HepG2 (cell line): Measurements from ENCODE around the gene SLC5A10. TPM values are rescaled to one million over a fixed set of nuclear protein-coding genes. Genes with fewer than 3 reads are reported as not detected.

ENCODE experiments used
- ATAC-seq: fragments of 200-7000 bp; cut with Tn5 transposase; 3 replicates; pipeline ENCODE4 v1.9.1; 2020; ENCODE audit warnings: mild to moderate bottlenecking, moderate library complexity
- BruUV-seq: library from RNA; stranded (reverse); fragments of 400-500 nt; replicated peaks from 2 replicates; lab custom pipeline; 2021; lab: Mats Ljungman, UMichigan
- CTCF ChIA-PET: fragments of 300-600 bp; formaldehyde crosslinking; extraction: SDS; loops from one replicate; lab custom pipeline; 2021; ENCODE audit warnings: low total read pairs, inconsistent platforms, low intra/inter-chr PET ratio; lab: Yijun Ruan, JAX
- POLR2A ChIA-PET: fragments of 350-600 bp; sonication (Branson Sonifier 250); formaldehyde crosslinking; loops from one replicate; lab custom pipeline; 2020; ENCODE audit warnings: antibody characterized with exemption, inconsistent platforms; lab: Yijun Ruan, JAX
- DNase-seq: peaks from one replicate; pipeline ENCODE4 v3.0.0-alpha.2; 2015; ENCODE audit warnings: low spot score
- FAIRE-seq: peaks from 3 replicates; lab custom pipeline; 2011; peaks lifted over from hg19 to GRCh38; lab: Jason Lieb, UNC
- H2AFZ ChIP-seq: one replicate; pipeline ENCODE4 v1.6.1; 2011; ENCODE audit warnings: low read length, inconsistent platforms
- H3K27ac ChIP-seq: fragments of 300-600 bp; 3 replicates; pipeline ENCODE4 v1.8.0; 2011; ENCODE audit warnings: mixed run types, mild to moderate bottlenecking, mixed read lengths, low read length, inconsistent platforms; ENCODE audit not compliant: insufficient read depth; ENCODE audit errors: extremely low read length
- H3K27me3 ChIP-seq, 2 experiments: fragments of 200-600 bp in 1 of 2; 2 replicates in 1 of 2; 3 replicates in 1 of 2; pipeline versions ENCODE4 v1.6.0 to v1.8.0; 2011; ENCODE audit warnings: low read length in 2 of 2, mild to moderate bottlenecking in 2 of 2, moderate library complexity in 2 of 2, inconsistent platforms in 1 of 2; ENCODE audit not compliant: insufficient read depth in 2 of 2, control insufficient read depth in 1 of 2
- H3K36me3 ChIP-seq, 2 experiments: fragments of 200-600 bp in 1 of 2; replicated peaks in 1 of 2; 2 replicates in 1 of 2; 3 replicates in 1 of 2; pipeline versions ENCODE4 v1.5.1 to v1.8.0; 2011; ENCODE audit warnings: low read length in 2 of 2, inconsistent platforms in 1 of 2; ENCODE audit not compliant: insufficient read depth in 2 of 2, control insufficient read depth in 1 of 2
- H3K4me1 ChIP-seq: 2 replicates; pipeline ENCODE4 v1.5.1; 2012; ENCODE audit warnings: low read length, inconsistent platforms; ENCODE audit not compliant: insufficient read depth
- H3K4me2 ChIP-seq: 2 replicates; pipeline ENCODE4 v1.6.0; 2011; ENCODE audit warnings: low read depth, low read length, inconsistent platforms
- H3K4me3 ChIP-seq, 3 experiments: fragments of 200-600 bp in 1 of 3; sonication (generic), shearing (Covaris generic) in 1 of 3; replicated peaks in 1 of 3; 2 replicates each; pipeline ENCODE4 v1.5.1; 2011 to 2016; ENCODE audit warnings: low read length in 3 of 3, inconsistent platforms in 2 of 3, low read depth in 2 of 3, mild to moderate bottlenecking in 2 of 3, control low read depth in 1 of 3, mixed read lengths in 1 of 3; ENCODE audit not compliant: insufficient read depth in 1 of 3
- H3K79me2 ChIP-seq: one replicate; pipeline ENCODE4 v1.6.1; 2011; ENCODE audit warnings: low read length, inconsistent platforms; ENCODE audit not compliant: insufficient read depth
- H3K9ac ChIP-seq: 2 replicates; pipeline ENCODE4 v1.6.0; 2011; ENCODE audit warnings: mild to moderate bottlenecking, low read depth, low read length, inconsistent platforms; ENCODE audit not compliant: insufficient read depth
- H3K9me3 ChIP-seq: 2 replicates; pipeline ENCODE4 v1.5.1; 2012; ENCODE audit warnings: mild to moderate bottlenecking, low read length
- H4K20me1 ChIP-seq: 2 replicates; pipeline ENCODE4 v1.6.0; 2011; ENCODE audit warnings: inconsistent platforms, mild to moderate bottlenecking, low read length, moderate library complexity; ENCODE audit not compliant: insufficient read depth
- JDP2 ChIP-seq: sonication (generic); formaldehyde crosslinking; IDR thresholded peaks from 2 replicates; pipeline ENCODE4 v1.8.1; 2022; ENCODE audit warnings: missing genetic modification reagents, borderline replicate concordance
- NCOA5 ChIP-seq: sonication (generic); formaldehyde crosslinking; IDR thresholded peaks from 2 replicates; pipeline ENCODE4 v1.4.0; 2020; ENCODE audit warnings: missing genetic modification reagents
- ZNF382 ChIP-seq: sonication (generic); formaldehyde crosslinking; IDR thresholded peaks from 2 replicates; pipeline ENCODE4 v1.5.0; 2020; ENCODE audit warnings: missing genetic modification reagents, mild to moderate bottlenecking, borderline replicate concordance
- ZNF605 ChIP-seq: sonication (generic); formaldehyde crosslinking; IDR thresholded peaks from 2 replicates; pipeline ENCODE4 v1.8.0; 2022; ENCODE audit warnings: mild to moderate bottlenecking, missing genetic modification reagents
- ZNF609 ChIP-seq: sonication (generic); formaldehyde crosslinking; IDR thresholded peaks from 2 replicates; pipeline ENCODE4 v1.4.0; 2020; ENCODE audit warnings: mild to moderate bottlenecking, missing genetic modification reagents, borderline replicate concordance
- ZNF687 ChIP-seq: sonication (generic); formaldehyde crosslinking; IDR thresholded peaks from 2 replicates; pipeline ENCODE4 v1.5.1; 2020; ENCODE audit warnings: mild to moderate bottlenecking, missing genetic modification reagents, moderate library complexity
- WGBS: methylation state at CpG from one replicate; pipeline ENCODE4 v1.1.6; 2017; ENCODE audit warnings: low lambda C conversion rate; 5-methylcytosine and 5-hydroxymethylcytosine counted together
- in situ Hi-C: cut with HindIII; loops from 2 replicates; pipeline ENCODE4 v1.10.0; 2017; ENCODE audit warnings: low pct_unique_long_range_greater_than_20kb; ENCODE audit not compliant: extremely low pct_ligation_motif_present
- intact Hi-C: fragments of 100-400 bp; cut with micrococcal nuclease; formaldehyde crosslinking; loops from one replicate; pipeline ENCODE4 v1.10.0; 2022; ENCODE audit not compliant: unreplicated experiment
- polyA plus RNA-seq, 8 experiments: library from polyadenylated mRNA; depleted of rRNA in 3 of 8; stranded (reverse) in 7 of 8; unstranded in 1 of 8; fragments of >200 nt; fragmentation: Illumina TruSeq in 4 of 8; extraction: Trizol in 4 of 8; gene quantifications; 2 replicates each; pipeline versions ENCODE4 v1.2.1 to v1.2.3, GENCODE V29; 2011 to 2016; ENCODE audit warnings: low read depth in 4 of 8, missing spikeins in 1 of 8, mixed read lengths in 1 of 8; ENCODE audit not compliant: insufficient read depth in 1 of 8
- total RNA-seq, 5 experiments: library from RNA; depleted of rRNA; stranded (reverse); fragments of >200 nt; fragmentation: Illumina TruSeq; extraction: Trizol; gene quantifications; 2 replicates each; pipeline ENCODE4 v1.2.3, GENCODE V29; 2016; ENCODE audit warnings: low read depth in 1 of 5

Gene SLC5A10
- total and polyA plus RNA-seq, 2 of the 13 experiments (the other 11 are each of a cell fraction or from before 2014, with no cell fraction given): 0.05 TPM; not detected in 1

- no TSS peak for BruUV-seq
- no peaks in the 10 kb centered on the region for H4K20me1 ChIP-seq
- no peak overlapping the region for H2AFZ ChIP-seq
- peaks cover 39% of the 10 kb centered on the region for H3K4me1 ChIP-seq
- POLR2A ChIA-PET: no interaction called here
- FAIRE-seq (no peak), DNase-seq (no peak), ATAC-seq (no peak)
- no peaks in the 10 kb centered on the region for H3K9me3 ChIP-seq
- no peak overlapping the region for H3K4me3 ChIP-seq
- CTCF ChIA-PET: no interaction called here
- WGBS: 43% methylated on average over 4 of the region's 22 CpGs
- TF ChIP-seq ZNF687 (CRISPR knock-in tag) (peak; percentile 14; the same call in 1 of the 2 replicates), ZNF382 (CRISPR knock-in tag) (no peak), JDP2 (CRISPR knock-in tag) (no peak), ZNF609 (CRISPR knock-in tag) (no peak), ZNF605 (CRISPR knock-in tag) (no peak), NCOA5 (CRISPR knock-in tag) (no peak)
- H3K9ac ChIP-seq: no peak overlapping the region
- H3K27me3 ChIP-seq: peaks cover 4 to 27% of the 10 kb centered on the region in 2 experiments; a peak in 2 of 5 replicates
- H3K4me2 ChIP-seq: no peak overlapping the region
- H3K27ac ChIP-seq: no peak overlapping the region
- intact Hi-C loops (loop anchor here (10.0 kb wide), 1 partner anchor 144 kb away; no protein-coding TSS in a partner anchor), in situ Hi-C loops (no loop called here)
- H3K79me2 ChIP-seq: no peaks in the 10 kb centered on the region
- H3K36me3 ChIP-seq: no peaks in the 10 kb centered on the region
Observed at GRCh38 chr17:18959071-18959844, 7.3 kb downstream of the SLC5A10 start.
